Left renal pelvis (tissue), 4 donors: ENCODE results near the gene TANK. TPM values are rescaled to one million over a fixed set of nuclear protein-coding genes. Genes with fewer than 3 reads are reported as not detected.
"Not testable (repeated sequence)": the region's sequence is repeated elsewhere in the genome, so short reads cannot be mapped to it uniquely, and the experiment has no call there.

Experiments
- DNase-seq, 4 donors: peaks; one replicate each; pipeline ENCODE4 v3.0.0-alpha.2; 2013; ENCODE audit warnings: low read depth in 4 of 4, low spot score in 3 of 4
- polyA plus RNA-seq, 4 donors: library from polyadenylated mRNA; unstranded; fragments of 120-200 nt; gene quantifications; one replicate each; pipeline ENCODE4 v1.2.1, GENCODE V29; 2013; ENCODE audit not compliant: insufficient read length in 4 of 4

Gene TANK
- polyA plus RNA-seq, 4 donors: 51.5 to 67.2 (median 56.1) TPM

DNA sequence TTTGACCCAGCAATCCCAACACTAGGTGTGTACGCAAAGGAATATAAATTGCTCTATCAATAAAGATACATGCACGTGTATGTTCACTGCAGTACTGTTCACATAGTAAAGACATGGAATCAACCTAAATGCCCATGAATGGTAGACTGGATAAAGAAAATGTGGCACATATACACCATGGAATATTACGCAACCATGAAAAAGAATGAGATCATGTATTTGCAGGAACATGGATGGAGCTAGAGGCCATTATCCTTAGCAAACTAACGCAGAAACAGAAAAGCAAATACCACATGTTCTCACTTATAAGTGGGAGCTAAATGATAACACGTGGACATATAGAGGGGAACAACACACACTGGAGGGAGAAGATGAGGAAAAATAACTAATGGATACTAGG lies 27.8 kb upstream of the TANK start:
- not testable (repeated sequence) for DNase-seq

- DNase-seq: no peak
These were observed 26.9 kb upstream of the TANK start for GRCh38 chr2:161133366-161133765.

DNA sequence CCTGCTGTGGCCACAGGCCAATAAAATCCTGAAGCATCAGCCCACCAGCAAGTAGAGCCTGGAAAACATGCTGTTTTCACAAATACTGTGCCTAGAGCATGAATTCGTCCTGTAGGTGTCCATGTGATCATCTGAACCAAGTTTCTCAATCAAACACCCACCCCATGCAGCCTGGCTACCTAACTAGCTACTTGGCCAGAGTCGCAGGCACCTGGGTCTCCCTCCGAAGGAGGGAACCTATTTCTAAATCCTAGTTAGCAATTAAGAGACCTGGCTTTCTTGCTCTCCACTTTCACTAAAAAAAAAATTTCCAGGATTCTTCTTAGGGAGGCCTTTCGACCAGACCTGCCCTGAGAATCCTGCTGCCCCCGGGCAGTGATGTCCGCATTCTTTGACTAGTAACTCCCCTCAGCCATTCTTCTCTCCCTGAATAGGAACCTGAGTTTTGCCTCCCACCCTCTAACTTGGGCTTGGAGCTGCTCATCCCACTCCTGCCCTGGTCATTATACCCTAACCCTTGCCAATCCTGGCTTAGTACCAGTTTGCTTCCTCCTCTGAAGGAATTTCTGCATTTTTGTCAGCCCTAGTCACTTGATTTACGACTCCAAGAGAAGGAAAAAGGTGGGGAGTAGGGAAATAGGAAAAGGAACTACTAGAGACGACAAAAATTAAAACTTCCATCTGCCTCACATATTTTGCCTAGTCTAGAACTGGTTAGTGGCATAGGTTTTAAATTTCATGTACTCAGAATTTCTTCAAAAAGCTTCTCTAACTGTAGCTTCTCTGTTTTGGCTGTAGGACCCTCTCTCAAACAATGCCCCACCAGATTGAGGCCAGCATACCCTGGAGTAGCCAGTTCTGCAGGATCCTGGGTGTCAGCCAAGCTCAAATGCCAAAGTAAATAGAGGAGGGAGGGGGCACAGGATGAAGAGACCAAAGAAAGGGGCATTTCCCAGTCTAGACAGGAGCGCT lies 25.4 kb upstream of the TANK start:
- no peak for DNase-seq

DNA sequence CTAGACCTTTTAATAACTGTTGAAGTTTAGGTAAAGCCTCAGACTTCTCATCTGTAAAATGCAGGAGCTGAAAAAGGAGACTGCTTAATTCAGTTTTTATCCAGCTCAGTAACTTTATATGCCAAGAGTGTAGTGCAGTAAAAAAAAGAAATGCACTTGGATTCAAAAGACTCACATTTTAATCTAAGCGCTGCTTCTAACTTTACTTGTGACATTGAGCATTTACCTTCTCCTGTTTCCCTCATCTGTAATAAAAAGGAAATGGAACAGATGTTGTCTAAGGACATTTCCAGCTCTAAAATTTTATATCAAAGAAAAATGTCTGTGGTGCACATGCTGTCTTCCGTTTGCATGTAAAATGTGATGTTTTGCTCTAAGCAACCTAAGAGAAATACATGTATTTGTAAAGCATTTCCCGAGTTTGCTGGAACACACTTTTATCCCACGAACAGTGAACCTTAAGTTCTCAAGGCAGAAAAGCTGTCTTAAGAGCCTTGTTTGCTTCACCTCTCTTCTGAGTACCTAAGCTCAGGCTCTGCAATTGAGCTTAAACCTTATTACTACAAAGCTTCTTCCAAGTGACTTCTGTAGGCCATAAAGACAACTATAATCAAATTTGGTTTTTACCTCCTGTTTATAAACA lies 24.2 kb upstream of the TANK start:
- no peak for DNase-seq

DNA sequence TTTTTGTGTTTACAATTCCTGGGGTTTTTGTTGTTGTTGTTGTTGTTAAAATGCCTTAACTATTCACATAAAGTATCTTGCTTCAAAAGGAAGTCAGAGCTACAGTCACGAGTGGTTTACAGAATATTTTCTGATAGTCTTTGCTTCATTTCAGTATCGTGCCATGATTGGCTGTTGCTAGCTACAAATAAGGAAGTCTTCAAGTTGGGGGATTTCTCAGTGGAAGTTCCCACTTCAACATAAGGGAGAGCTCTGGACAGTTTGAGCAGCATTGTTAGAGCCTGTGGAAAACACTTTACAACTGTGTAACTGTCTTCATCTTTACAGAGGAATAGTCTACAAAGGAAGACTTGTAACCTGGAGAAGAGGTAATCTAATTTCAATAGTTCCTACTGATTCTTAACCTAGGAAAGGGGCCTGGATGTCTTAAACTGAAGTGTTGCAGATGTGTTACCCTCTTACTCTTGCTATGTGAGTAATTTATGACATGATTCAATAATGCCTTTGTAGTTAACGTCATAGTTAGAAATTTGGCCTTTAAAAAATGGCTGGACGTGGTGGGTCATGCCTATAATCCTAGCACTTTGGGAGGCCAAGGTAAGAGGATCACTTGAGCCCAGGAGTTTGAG lies 23.4 kb upstream of the TANK start:
- DNase-seq: no peak

GRCh38 chr2:161138429-161138828 lies 21.8 kb upstream of the TANK start:
- no peak for DNase-seq

DNA sequence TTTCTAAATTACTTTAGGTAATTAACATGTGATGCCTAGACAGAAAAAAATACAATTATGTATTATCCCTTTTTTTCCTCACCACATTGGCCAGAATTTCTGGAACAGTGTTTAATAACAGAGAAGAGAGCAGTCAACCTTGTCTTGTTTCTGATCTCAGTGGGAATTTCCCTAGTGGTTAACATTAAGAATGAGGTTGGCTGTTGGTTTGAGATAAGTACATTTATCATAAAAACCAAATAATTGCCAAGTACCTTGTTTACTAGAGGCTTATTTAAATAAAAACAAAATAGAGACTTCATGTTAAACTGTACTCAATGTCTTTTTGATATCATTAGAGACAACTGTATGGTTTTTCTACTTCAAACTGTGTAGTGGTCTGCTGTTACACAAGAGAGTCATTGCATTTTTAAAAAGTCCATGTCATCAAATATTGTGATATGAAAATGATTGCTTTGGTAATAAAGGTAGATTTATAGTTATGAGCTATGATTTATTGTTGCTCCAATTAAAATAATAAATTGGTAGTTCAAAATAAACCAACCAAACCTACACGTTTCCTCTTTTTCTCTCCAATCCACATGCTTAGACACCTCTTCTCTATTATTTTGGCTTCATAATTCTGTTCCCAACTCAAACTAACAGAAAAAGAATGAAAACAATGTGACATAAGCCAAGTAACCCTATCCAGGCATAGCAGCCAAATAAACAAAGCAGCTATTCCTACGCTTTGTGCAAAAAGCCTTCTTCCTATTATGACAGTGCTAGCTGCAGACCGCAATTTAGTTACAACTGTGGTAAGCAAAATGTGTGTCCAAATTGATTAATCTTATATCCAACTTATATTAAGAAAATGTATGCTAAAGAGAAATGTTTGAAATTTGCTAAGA lies 20.9 kb upstream of the TANK start:
- DNase-seq: no peak

- DNase-seq: no peak
These were observed 19.2 kb upstream of the TANK start for GRCh38 chr2:161141033-161141432.

- no peak for DNase-seq
These were observed 13.9 kb upstream of the TANK start for GRCh38 chr2:161146209-161146775.

DNA sequence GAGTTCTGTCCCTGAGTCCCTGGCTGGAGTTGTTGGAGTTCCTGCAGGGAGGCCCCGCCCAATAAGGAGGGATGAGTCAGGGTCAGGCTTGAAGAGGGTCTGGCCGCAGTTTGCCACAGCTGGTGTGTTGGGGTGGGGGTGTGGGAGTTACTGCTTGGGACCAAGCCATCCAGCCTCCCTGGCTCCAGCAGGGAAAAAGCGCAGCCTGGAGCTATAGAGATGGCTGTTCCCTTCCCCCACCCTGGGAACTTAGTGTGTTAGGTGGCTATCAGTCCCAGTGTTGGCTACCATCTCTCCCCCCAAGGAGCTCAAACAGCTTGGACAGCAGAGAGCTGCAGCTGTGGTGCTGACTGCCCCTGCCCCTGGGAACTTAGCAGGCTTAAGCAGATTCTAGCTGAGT lies 13.2 kb upstream of the TANK start:
- DNase-seq: no peak

DNA sequence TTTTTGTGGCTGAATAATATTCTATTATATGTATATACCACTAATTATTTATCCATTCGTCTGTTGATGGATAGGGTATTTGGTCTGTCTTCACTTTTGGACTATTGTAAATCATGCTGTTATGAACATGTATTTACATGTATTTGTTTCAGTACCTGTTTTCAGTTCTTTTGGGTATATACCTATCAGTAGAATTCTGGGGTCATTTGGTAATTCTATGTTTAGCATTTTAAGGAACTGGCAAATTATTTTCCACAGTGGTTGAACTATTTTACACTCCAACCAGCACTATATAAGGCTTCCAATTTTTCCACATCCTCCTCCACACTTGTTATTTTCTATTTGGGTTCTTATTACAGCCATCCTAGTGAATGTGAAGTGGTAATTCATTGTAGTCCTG lies 12.4 kb upstream of the TANK start:
- DNase-seq: no peak

DNA sequence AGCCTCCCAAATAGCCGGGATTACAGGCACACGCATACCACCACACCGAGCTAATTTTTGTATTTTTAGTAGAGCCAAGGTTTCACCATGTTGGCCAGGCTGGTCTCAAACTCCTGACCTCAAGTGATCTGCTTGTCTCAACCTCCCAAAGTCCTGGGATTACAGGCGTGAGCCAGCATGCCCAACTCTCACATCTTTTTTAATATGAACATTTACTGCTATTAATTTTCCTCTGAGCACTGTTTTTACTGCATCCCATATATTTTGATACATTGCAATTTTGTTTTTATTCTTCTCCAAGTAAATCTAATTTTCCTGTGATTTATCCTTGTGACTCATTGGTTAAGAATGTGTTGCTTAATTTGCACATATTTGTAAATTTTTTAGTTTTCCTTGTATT lies 9.5 kb upstream of the TANK start:
- no peak for DNase-seq

GRCh38 chr2:161152302-161152701 lies 7.9 kb upstream of the TANK start:
- DNase-seq: no peak

DNA sequence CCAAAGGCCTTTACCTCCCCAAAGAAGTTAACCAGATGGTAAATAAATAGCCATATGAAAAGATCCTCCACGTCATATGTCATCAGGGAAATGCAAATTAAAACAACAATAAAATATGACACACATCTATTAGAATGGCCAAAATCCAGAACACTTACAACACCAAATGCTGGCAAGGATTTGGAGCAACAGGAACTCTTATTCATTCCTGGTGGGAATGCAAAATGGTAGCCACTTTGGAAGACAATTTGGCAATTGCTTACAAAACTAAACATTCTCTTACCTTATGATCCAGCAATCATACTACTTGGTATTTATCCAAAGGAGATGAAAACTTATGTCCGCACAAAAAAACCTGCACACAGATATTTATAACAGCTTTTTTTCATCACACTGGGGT lies 1.3 kb upstream of the TANK start:
- no peak for DNase-seq

GRCh38 chr2:161159456-161160225 lies 587 bp upstream of the TANK start:
- peak in 1 of 4 donors; percentile 21 for DNase-seq

- DNase-seq: no peak
These were observed 962 bp downstream of the TANK start for GRCh38 chr2:161161074-161161706.

- DNase-seq: no peak
These were observed 3.2 kb downstream of the TANK start for GRCh38 chr2:161163440-161163839.

- DNase-seq: no peak
These were observed 3.9 kb downstream of the TANK start for GRCh38 chr2:161164161-161164560.

- no peak for DNase-seq
These were observed 5.0 kb downstream of the TANK start for GRCh38 chr2:161165266-161165665.
